GM12878 (cell line): ENCODE data around the gene TCEA2. TPM values are rescaled to one million over a fixed set of nuclear protein-coding genes. Genes with fewer than 3 reads are reported as not detected.

Experiments used
- BCL11A ChIP-seq: IDR thresholded peaks from 2 replicates; pipeline ENCODE4 v1.6.1; 2011; ENCODE audit warnings: low read depth, low read length
- BCLAF1 ChIP-seq: fragments of 450-650 bp; IDR thresholded peaks from 2 replicates; pipeline ENCODE4 v1.6.1; 2017; ENCODE audit warnings: antibody characterized with exemption, mild to moderate bottlenecking, moderate library complexity
- BRCA1 ChIP-seq: IDR thresholded peaks from 2 replicates; pipeline ENCODE4 v1.6.1; 2011; ENCODE audit warnings: low read depth, low read length, improper control_type of control experiment
- CBX3 ChIP-seq: fragments of 200-600 bp; sonication (generic); IDR thresholded peaks from 2 replicates; pipeline ENCODE4 v1.6.1; 2016; ENCODE audit warnings: low read depth, borderline replicate concordance
- FOXK2 ChIP-seq: fragments of 450-650 bp; IDR thresholded peaks from 2 replicates; pipeline ENCODE4 v1.6.1; 2017; ENCODE audit warnings: mild to moderate bottlenecking, moderate library complexity
- FOXM1 ChIP-seq: IDR thresholded peaks from 2 replicates; pipeline ENCODE4 v1.6.1; 2012; ENCODE audit warnings: low read depth, mild to moderate bottlenecking, inconsistent platforms, low read length, moderate library complexity
- HDAC6 ChIP-seq: fragments of 200-600 bp; sonication (generic); IDR thresholded peaks from one replicate; pipeline ENCODE4 v1.8.0; 2017; ENCODE audit warnings: antibody characterized with exemption; ENCODE audit not compliant: unreplicated experiment
- JUNB ChIP-seq: IDR thresholded peaks from 2 replicates; pipeline ENCODE4 v1.6.1; 2016; ENCODE audit warnings: antibody characterized with exemption, mild to moderate bottlenecking
- KAT2A ChIP-seq: conservative IDR thresholded peaks from 2 replicates; pipeline ENCODE4 v1.6.1; 2011; ENCODE audit warnings: low read depth, low read length; ENCODE audit not compliant: control insufficient read depth
- MEF2B ChIP-seq: fragments of 450-650 bp; IDR thresholded peaks from 2 replicates; pipeline ENCODE4 v1.6.1; 2018; ENCODE audit warnings: mild to moderate bottlenecking, moderate library complexity; ENCODE audit not compliant: partially characterized antibody, poor library complexity, severe bottlenecking
- NRF1 ChIP-seq: conservative IDR thresholded peaks from 2 replicates; pipeline ENCODE4 v1.6.1; 2011; ENCODE audit warnings: mild to moderate bottlenecking, low read depth, low read length, improper control_type of control experiment
- PML ChIP-seq: IDR thresholded peaks from 2 replicates; pipeline ENCODE4 v1.6.1; 2012; ENCODE audit warnings: low read length, inconsistent platforms
- POLR2AphosphoS2 ChIP-seq: IDR thresholded peaks from 2 replicates; pipeline ENCODE4 v1.6.1; 2011; ENCODE audit warnings: low read depth, mild to moderate bottlenecking, low read length, improper control_type of control experiment, moderate library complexity
- RB1 ChIP-seq: fragments of 450-650 bp; formaldehyde crosslinking; IDR thresholded peaks from 2 replicates; pipeline ENCODE4 v1.6.1; 2017; ENCODE audit warnings: mild to moderate bottlenecking, borderline replicate concordance
- RCOR1 ChIP-seq: conservative IDR thresholded peaks from 2 replicates; pipeline ENCODE4 v1.6.1; 2012; ENCODE audit warnings: low read depth, low read length, improper control_type of control experiment
- RELA ChIP-seq: fragments of 450-650 bp; IDR thresholded peaks from 2 replicates; pipeline ENCODE4 v1.8.0; 2014; ENCODE audit warnings: borderline replicate concordance; ENCODE audit not compliant: partially characterized antibody
- YBX1 ChIP-seq: fragments of 450-650 bp; IDR thresholded peaks from 2 replicates; pipeline ENCODE4 v1.6.1; 2016; ENCODE audit warnings: antibody characterized with exemption
- ZNF207 ChIP-seq: fragments of 450-650 bp; IDR thresholded peaks from 2 replicates; pipeline ENCODE4 v1.6.1; 2014; ENCODE audit warnings: antibody characterized with exemption, mild to moderate bottlenecking, borderline replicate concordance
- ZNF217 ChIP-seq: fragments of 450-650 bp; IDR thresholded peaks from 2 replicates; pipeline ENCODE4 v1.6.1; 2017; ENCODE audit warnings: antibody characterized with exemption, mild to moderate bottlenecking
- ZNF384 ChIP-seq: IDR thresholded peaks from 2 replicates; pipeline ENCODE4 v1.6.1; 2012; ENCODE audit warnings: low read depth, mild to moderate bottlenecking, low read length, improper control_type of control experiment, borderline replicate concordance
- ZNF687 ChIP-seq: fragments of 450-650 bp; IDR thresholded peaks from 2 replicates; pipeline ENCODE4 v1.6.1; 2017; ENCODE audit warnings: mild to moderate bottlenecking, moderate library complexity
- polyA plus RNA-seq, 11 experiments: library from polyadenylated mRNA; depleted of rRNA in 4 of 11; unstranded in 6 of 11; stranded (reverse) in 5 of 11; fragments of >200 nt; fragmentation: Nextera tagmentation in 4 of 11; fragmentation: Illumina TruSeq in 1 of 11; extraction: Ambion mirVana in 4 of 11; extraction: Trizol in 1 of 11; gene quantifications; 1 replicate in 1 of 11; 2 replicates in 10 of 11; pipeline versions ENCODE4 v1.2.1 to v1.2.3, GENCODE V29; 2011 to 2016; ENCODE audit warnings: inconsistent platforms in 2 of 11, missing spikeins in 2 of 11, low read depth in 1 of 11
- total RNA-seq, 4 experiments: library from RNA; depleted of rRNA in 3 of 4; stranded (reverse); fragments of >200 nt in 3 of 4; fragmentation: Illumina TruSeq in 1 of 4; extraction: Trizol in 1 of 4; gene quantifications; 2 replicates each; pipeline versions ENCODE4 v1.2.1 to v1.2.3, GENCODE V29; 2013 to 2021
- TF ChIP-seq, protein P1 (sequence below): fragments of 150-350 bp; IDR thresholded peaks from 2 replicates; pipeline ENCODE4 v1.6.1; 2014; ENCODE audit warnings: mild to moderate bottlenecking, low read depth, low read length
- TF ChIP-seq, protein P2 (sequence below): fragments of 450-650 bp; IDR thresholded peaks from 2 replicates; pipeline ENCODE4 v1.6.1; 2017; ENCODE audit warnings: mild to moderate bottlenecking

Gene TCEA2
- total and polyA plus RNA-seq, 10 of the 15 experiments (the other 5 are each of a cell fraction or from before 2014, with no cell fraction given) = 3.4 to 42.5 (median 13.3) TPM

DNA sequence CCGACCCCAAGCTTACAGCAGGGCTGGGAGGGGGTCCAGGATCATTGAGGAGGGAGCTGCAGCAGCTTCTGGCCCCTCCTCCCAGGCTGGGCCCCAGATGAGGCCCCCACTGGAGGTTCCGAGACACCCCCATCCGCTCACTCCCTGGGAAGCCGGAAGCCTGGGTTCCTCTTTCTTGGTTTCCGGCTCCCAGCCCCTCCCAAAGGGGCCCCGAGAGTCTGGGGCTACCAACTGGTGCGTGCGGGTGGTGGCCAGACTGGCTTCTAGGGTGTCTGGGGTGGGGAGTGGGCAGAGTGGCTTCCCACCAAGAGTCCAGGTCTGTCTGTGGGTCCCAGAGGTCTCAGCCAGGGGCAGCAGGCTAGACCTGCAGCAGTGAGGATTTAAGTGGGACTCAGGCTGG is 14.1 kb downstream of the TCEA2 start (continued):
- TF ChIP-seq, protein P1, sequence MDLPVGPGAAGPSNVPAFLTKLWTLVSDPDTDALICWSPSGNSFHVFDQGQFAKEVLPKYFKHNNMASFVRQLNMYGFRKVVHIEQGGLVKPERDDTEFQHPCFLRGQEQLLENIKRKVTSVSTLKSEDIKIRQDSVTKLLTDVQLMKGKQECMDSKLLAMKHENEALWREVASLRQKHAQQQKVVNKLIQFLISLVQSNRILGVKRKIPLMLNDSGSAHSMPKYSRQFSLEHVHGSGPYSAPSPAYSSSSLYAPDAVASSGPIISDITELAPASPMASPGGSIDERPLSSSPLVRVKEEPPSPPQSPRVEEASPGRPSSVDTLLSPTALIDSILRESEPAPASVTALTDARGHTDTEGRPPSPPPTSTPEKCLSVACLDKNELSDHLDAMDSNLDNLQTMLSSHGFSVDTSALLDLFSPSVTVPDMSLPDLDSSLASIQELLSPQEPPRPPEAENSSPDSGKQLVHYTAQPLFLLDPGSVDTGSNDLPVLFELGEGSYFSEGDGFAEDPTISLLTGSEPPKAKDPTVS = no peak
- peak; percentile 67 for TF ChIP-seq MEF2B
- TF ChIP-seq BRCA1 = no peak
- TF ChIP-seq ZNF217 = no peak
- TF ChIP-seq ZNF384 = no peak
- no peak for TF ChIP-seq RB1
- TF ChIP-seq NRF1 = no peak
- TF ChIP-seq RELA = no peak
- TF ChIP-seq FOXM1 = no peak
- no peak for TF ChIP-seq FOXK2
- TF ChIP-seq RCOR1 = no peak
- TF ChIP-seq KAT2A = no peak
- TF ChIP-seq ZNF207 = no peak
- TF ChIP-seq YBX1 = no peak
- TF ChIP-seq CBX3 = no peak
- TF ChIP-seq PML = no peak
- TF ChIP-seq JUNB = no peak
- 0 out of 2 replicates have a peak, but pooled peaks have one; percentile 11 for TF ChIP-seq ZNF687
- 0 out of 2 replicates have a peak, but pooled peaks have one; percentile 17 for TF ChIP-seq BCL11A
- TF ChIP-seq POLR2AphosphoS2 = peak; percentile 72; the same call in 1 of the 2 replicates
- TF ChIP-seq HDAC6 = no peak
- no peak for TF ChIP-seq BCLAF1
- TF ChIP-seq, protein P2, sequence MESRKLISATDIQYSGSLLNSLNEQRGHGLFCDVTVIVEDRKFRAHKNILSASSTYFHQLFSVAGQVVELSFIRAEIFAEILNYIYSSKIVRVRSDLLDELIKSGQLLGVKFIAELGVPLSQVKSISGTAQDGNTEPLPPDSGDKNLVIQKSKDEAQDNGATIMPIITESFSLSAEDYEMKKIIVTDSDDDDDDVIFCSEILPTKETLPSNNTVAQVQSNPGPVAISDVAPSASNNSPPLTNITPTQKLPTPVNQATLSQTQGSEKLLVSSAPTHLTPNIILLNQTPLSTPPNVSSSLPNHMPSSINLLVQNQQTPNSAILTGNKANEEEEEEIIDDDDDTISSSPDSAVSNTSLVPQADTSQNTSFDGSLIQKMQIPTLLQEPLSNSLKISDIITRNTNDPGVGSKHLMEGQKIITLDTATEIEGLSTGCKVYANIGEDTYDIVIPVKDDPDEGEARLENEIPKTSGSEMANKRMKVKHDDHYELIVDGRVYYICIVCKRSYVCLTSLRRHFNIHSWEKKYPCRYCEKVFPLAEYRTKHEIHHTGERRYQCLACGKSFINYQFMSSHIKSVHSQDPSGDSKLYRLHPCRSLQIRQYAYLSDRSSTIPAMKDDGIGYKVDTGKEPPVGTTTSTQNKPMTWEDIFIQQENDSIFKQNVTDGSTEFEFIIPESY = no peak
